ENCODE results near the gene P2RY6. TPM values are rescaled to one million over a fixed set of nuclear protein-coding genes. Genes with fewer than 3 reads are reported as not detected.

Gene P2RY6
- total RNA-seq, 4 donors from 2014 or later: 0.93 to 4.0 (median 2.8) TPM

GRCh38 chr11:73345481-73346160 is 73.5 kb downstream of the P2RY6 start:
- peaks cover 30 to 43% of the 10 kb centered on the region in 2 donors for H3K4me1 ChIP-seq
- intact Hi-C loops (cut with DNase I): no loop called here
- TF ChIP-seq CTCF (IDR thresholded peaks at IDR 0.05) (no peak), POLR2A (IDR thresholded peaks at IDR 0.05) (no peak)

GRCh38 chr11:73346186-73346935 is 74.2 kb downstream of the P2RY6 start:
- TF ChIP-seq CTCF (IDR thresholded peaks at IDR 0.05) (no peak), POLR2A (IDR thresholded peaks at IDR 0.05) (no peak)
- Histone ChIP-seq H3K4me3 (replicated peaks in 1 of 3) (no peak overlapping the region), H3K27me3 (no peaks in the 10 kb centered on the region), H3K36me3 (no peaks in the 10 kb centered on the region), H3K9me3 (no peaks in the 10 kb centered on the region), H3K4me1 (peaks cover 30 to 50% of the 10 kb centered on the region in 2 donors), H3K27ac (no peak overlapping the region)
- WGBS, 2 donors: 82 to 88% methylated on average over 9 to 10 of the region's 10 CpGs
- intact Hi-C loops (cut with DNase I): no loop called here
- DNase-seq: no peak

More at GRCh38 chr11:73345481-73346160, 73.5 kb downstream of the P2RY6 start:
- WGBS, 2 donors: 88 to 91% methylated on average over 5 of the region's 5 CpGs
- no peaks in the 10 kb centered on the region for H3K9me3 ChIP-seq
- no peak for DNase-seq
- H3K27me3 ChIP-seq: no peaks in the 10 kb centered on the region
- no peak overlapping the region for H3K4me3 ChIP-seq (replicated peaks in 1 of 3)
- no peaks in the 10 kb centered on the region for H3K36me3 ChIP-seq
- no peak overlapping the region for H3K27ac ChIP-seq

GRCh38 chr11:73347067-73347466 is 74.9 kb downstream of the P2RY6 start:
- Histone ChIP-seq H3K36me3 (no peaks in the 10 kb centered on the region), H3K9me3 (no peaks in the 10 kb centered on the region), H3K4me1 (peaks cover 28 to 50% of the 10 kb centered on the region in 2 donors), H3K27ac (no peak overlapping the region), H3K27me3 (no peaks in the 10 kb centered on the region), H3K4me3 (replicated peaks in 1 of 3) (no peak overlapping the region)
- no peak for TF ChIP-seq CTCF (IDR thresholded peaks at IDR 0.05)
- TF ChIP-seq POLR2A (IDR thresholded peaks at IDR 0.05): no peak
- WGBS, 2 donors: 88 to 90% methylated on average over 7 to 12 of the region's 12 CpGs
- DNase-seq: no peak
- intact Hi-C loops (cut with DNase I): no loop called here

Other genes starting within 250 kb of the P2RY6 start
- gene FCHSD2, start 130.0 kb upstream of the P2RY6 start, total RNA-seq: 10 to 100 TPM; 13.5 to 21.7 (median 16.9) TPM
- gene P2RY2, start 54.1 kb upstream of the P2RY6 start, total RNA-seq: 10 to 100 TPM; 29.3 to 38.1 (median 37.7) TPM
- gene ARHGEF17, start 35.9 kb downstream of the P2RY6 start, total RNA-seq: 100 to 1,000 TPM in 1 of 4 donors, 10 to 100 TPM in 3; 54.0 to 125 (median 61.4) TPM
- 1 to 10 TPM; 1.6 to 3.5 (median 1.9) TPM for gene RELT, start 104.1 kb downstream of the P2RY6 start, total RNA-seq

All from thyroid gland (tissue), 4 donors.